Calu3 (cell line): ENCODE results near the gene ABCG5. TPM values are rescaled to one million over a fixed set of nuclear protein-coding genes. Genes with fewer than 3 reads are reported as not detected.

Experiments
- BruUV-seq: library from RNA; stranded (reverse); fragments of 400-500 nt; replicated peaks from 2 replicates; lab custom pipeline; 2021; lab: Mats Ljungman, UMichigan
- CTCF ChIA-PET: fragments of 300-600 bp; sonication (Branson Sonifier 250); formaldehyde crosslinking; loops from one replicate; lab custom pipeline; 2022; ENCODE audit warnings: antibody characterized with exemption; lab: Charles Lee
- DNase-seq: peaks from one replicate; pipeline ENCODE4 v3.0.0; 2022
- H3K27ac Mint-ChIP-seq: one replicate; pipeline ENCODE4 v1.8.0; 2022; ENCODE audit warnings: mixed read lengths; ENCODE audit not compliant: unreplicated experiment
- H3K27me3 Mint-ChIP-seq: one replicate; pipeline ENCODE4 v1.8.0; 2022; ENCODE audit warnings: mixed read lengths; ENCODE audit not compliant: unreplicated experiment
- H3K36me3 Mint-ChIP-seq: one replicate; pipeline ENCODE4 v1.8.0; 2022; ENCODE audit warnings: mild to moderate bottlenecking, moderate library complexity, mixed read lengths; ENCODE audit not compliant: insufficient read depth, unreplicated experiment
- H3K4me1 Mint-ChIP-seq: one replicate; pipeline ENCODE4 v1.8.0; 2022; ENCODE audit warnings: mild to moderate bottlenecking, low read depth, mixed read lengths; ENCODE audit not compliant: unreplicated experiment
- H3K4me3 Mint-ChIP-seq: one replicate; pipeline ENCODE4 v1.8.0; 2022; ENCODE audit warnings: mild to moderate bottlenecking, low read depth, moderate library complexity, mixed read lengths; ENCODE audit not compliant: unreplicated experiment
- H3K9me3 Mint-ChIP-seq: one replicate; pipeline ENCODE4 v1.8.0; 2022; ENCODE audit warnings: low read depth, mixed read lengths; ENCODE audit not compliant: unreplicated experiment
- CTCF ChIP-seq: fragments of 200-600 bp; IDR thresholded peaks from one replicate; pipeline ENCODE4 v1.8.0; 2022; ENCODE audit warnings: antibody characterized with exemption; ENCODE audit not compliant: unreplicated experiment
- intact Hi-C: fragments of 100-400 bp; cut with micrococcal nuclease; formaldehyde crosslinking; loops from one replicate; pipeline ENCODE4 v1.10.0; 2022; ENCODE audit not compliant: unreplicated experiment
- total RNA-seq: library from RNA; stranded (reverse); gene quantifications from 2 replicates; pipeline ENCODE4 v1.2.3, GENCODE V29; 2022

ABCG5 gene
- total RNA-seq, 1 experiment from 2014 or later = 0.66 TPM

- DNase-seq = no peak
- intact Hi-C loops = no loop called here
- no peaks in the 10 kb centered on the region for H3K36me3 Mint-ChIP-seq
- H3K27ac Mint-ChIP-seq = no peak overlapping the region
- no peak for TF ChIP-seq CTCF
- BruUV-seq = no TSS peak
- H3K4me3 Mint-ChIP-seq = no peak overlapping the region
- H3K27me3 Mint-ChIP-seq = peaks cover 73% of the 10 kb centered on the region
- CTCF ChIA-PET = interaction anchor here (0.6 kb wide), 1 partner anchor 134 kb away, joined by 7 read pairs; no protein-coding TSS in a partner anchor
- no peaks in the 10 kb centered on the region for H3K4me1 Mint-ChIP-seq
- no peaks in the 10 kb centered on the region for H3K9me3 Mint-ChIP-seq
Measured at GRCh38 chr2:43854671-43855070, 16.0 kb upstream of the ABCG5 start.

GRCh38 chr2:43853141-43854081 lies 14.8 kb upstream of the ABCG5 start:
- no TSS peak for BruUV-seq
- CTCF ChIA-PET = no interaction called here
- Mint-ChIP-seq H3K27me3 (peaks cover 60% of the 10 kb centered on the region), H3K36me3 (no peaks in the 10 kb centered on the region), H3K4me1 (no peaks in the 10 kb centered on the region), H3K27ac (no peak overlapping the region), H3K4me3 (no peak overlapping the region), H3K9me3 (no peaks in the 10 kb centered on the region)
- TF ChIP-seq CTCF = no peak
- no peak for DNase-seq
- intact Hi-C loops = no loop called here

GRCh38 chr2:43852196-43852730 lies 13.6 kb upstream of the ABCG5 start:
- Mint-ChIP-seq H3K4me1 (no peaks in the 10 kb centered on the region), H3K27me3 (peaks cover 49% of the 10 kb centered on the region), H3K4me3 (no peak overlapping the region), H3K27ac (no peak overlapping the region), H3K36me3 (no peaks in the 10 kb centered on the region), H3K9me3 (no peaks in the 10 kb centered on the region)
- CTCF ChIA-PET = no interaction called here
- no TSS peak for BruUV-seq
- intact Hi-C loops = no loop called here
- no peak for TF ChIP-seq CTCF
- DNase-seq = no peak

GRCh38 chr2:43851011-43851980 lies 12.7 kb upstream of the ABCG5 start:
- BruUV-seq = no TSS peak
- peaks cover 39% of the 10 kb centered on the region for H3K27me3 Mint-ChIP-seq
- DNase-seq = no peak

More at GRCh38 chr2:43851011-43851980, 12.7 kb upstream of the ABCG5 start:
- H3K9me3 Mint-ChIP-seq = no peaks in the 10 kb centered on the region
- CTCF ChIA-PET = no interaction called here
- H3K27ac Mint-ChIP-seq = no peak overlapping the region
- no peaks in the 10 kb centered on the region for H3K36me3 Mint-ChIP-seq
- no peak for TF ChIP-seq CTCF
- intact Hi-C loops = no loop called here
- H3K4me1 Mint-ChIP-seq = no peaks in the 10 kb centered on the region
- H3K4me3 Mint-ChIP-seq = no peak overlapping the region
